Astrocyte (in vitro differentiated cells and primary cell): ENCODE results near the gene SPPL3. TPM values are rescaled to one million over a fixed set of nuclear protein-coding genes. Genes with fewer than 3 reads are reported as not detected.

ENCODE experiments used
- DNase-seq: peaks from one replicate; pipeline ENCODE4 v3.0.0-alpha.2; 2010; ENCODE audit warnings: low read depth
- FAIRE-seq: peaks from 2 replicates; lab custom pipeline; 2011; peaks lifted over from hg19 to GRCh38; lab: Jason Lieb, UNC
- H2AFZ ChIP-seq: 2 replicates; pipeline ENCODE4 v1.6.0; 2012; ENCODE audit warnings: low read depth, low read length, inconsistent platforms
- H3K27ac ChIP-seq: 2 replicates; pipeline ENCODE4 v1.5.1; 2011; ENCODE audit warnings: low read depth, low read length, inconsistent platforms
- H3K27me3 ChIP-seq: 2 replicates; pipeline ENCODE4 v1.6.0; 2011; ENCODE audit warnings: low read length, inconsistent platforms; ENCODE audit not compliant: insufficient read depth
- H3K36me3 ChIP-seq: 2 replicates; pipeline ENCODE4 v1.5.1; 2011; ENCODE audit warnings: low read length, inconsistent platforms; ENCODE audit not compliant: insufficient read depth
- H3K4me1 ChIP-seq: 2 replicates; pipeline ENCODE4 v1.5.1; 2011; ENCODE audit warnings: low read length, inconsistent platforms; ENCODE audit not compliant: insufficient read depth
- H3K4me2 ChIP-seq: 2 replicates; pipeline ENCODE4 v1.6.0; 2012; ENCODE audit warnings: low read length, inconsistent platforms
- H3K4me3 ChIP-seq: 2 replicates; pipeline ENCODE4 v1.5.1; 2011; ENCODE audit warnings: low read depth, mild to moderate bottlenecking, low read length, inconsistent platforms; ENCODE audit not compliant: insufficient read depth
- H3K79me2 ChIP-seq: 2 replicates; pipeline ENCODE4 v1.6.0; 2012; ENCODE audit warnings: mild to moderate bottlenecking, low read length, inconsistent platforms; ENCODE audit not compliant: insufficient read depth
- H3K9ac ChIP-seq: 2 replicates; pipeline ENCODE4 v1.6.0; 2012; ENCODE audit warnings: mild to moderate bottlenecking, low read length, inconsistent platforms
- H3K9me3 ChIP-seq: 2 replicates; pipeline ENCODE4 v1.5.1; 2012; ENCODE audit warnings: low read depth, mild to moderate bottlenecking, low read length, inconsistent platforms; ENCODE audit not compliant: insufficient read depth
- H4K20me1 ChIP-seq: 2 replicates; pipeline ENCODE4 v1.6.0; 2012; ENCODE audit warnings: low read length, inconsistent platforms; ENCODE audit not compliant: insufficient read depth
- H3K27ac Mint-ChIP-seq: one replicate; pipeline ENCODE4 v1.8.0; 2021; ENCODE audit warnings: mild to moderate bottlenecking, mixed read lengths; ENCODE audit not compliant: unreplicated experiment
- H3K27me3 Mint-ChIP-seq: one replicate; pipeline ENCODE4 v1.8.0; 2021; ENCODE audit warnings: low read depth, mixed read lengths; ENCODE audit not compliant: unreplicated experiment
- H3K36me3 Mint-ChIP-seq: one replicate; pipeline ENCODE4 v1.8.0; 2021; ENCODE audit warnings: low read depth, mixed read lengths; ENCODE audit not compliant: unreplicated experiment
- H3K4me1 Mint-ChIP-seq: one replicate; pipeline ENCODE4 v1.8.0; 2021; ENCODE audit warnings: low read depth, mixed read lengths; ENCODE audit not compliant: unreplicated experiment
- H3K4me3 Mint-ChIP-seq: one replicate; pipeline ENCODE4 v1.8.0; 2021; ENCODE audit warnings: mild to moderate bottlenecking, moderate library complexity, mixed read lengths; ENCODE audit not compliant: unreplicated experiment
- H3K9me3 Mint-ChIP-seq: one replicate; pipeline ENCODE4 v1.8.0; 2021; ENCODE audit warnings: mild to moderate bottlenecking, mixed read lengths; ENCODE audit not compliant: unreplicated experiment
- EZH2 ChIP-seq: IDR thresholded peaks from 2 replicates; pipeline ENCODE4 v1.6.1; 2012; ENCODE audit warnings: mild to moderate bottlenecking, low read length, inconsistent platforms; ENCODE audit not compliant: insufficient read depth
- total RNA-seq: library from RNA; stranded (reverse); gene quantifications from 2 replicates; pipeline ENCODE4 v1.2.1, GENCODE V29; 2021
- TF ChIP-seq, protein P1 (sequence below): IDR thresholded peaks from 2 replicates; pipeline ENCODE4 v1.5.1; 2011; ENCODE audit warnings: low read depth, mild to moderate bottlenecking, inconsistent platforms, low read length, moderate library complexity; ENCODE audit not compliant: insufficient read depth

The SPPL3 gene
- total RNA-seq, 1 donor from 2014 or later = 48.3 TPM

DNA sequence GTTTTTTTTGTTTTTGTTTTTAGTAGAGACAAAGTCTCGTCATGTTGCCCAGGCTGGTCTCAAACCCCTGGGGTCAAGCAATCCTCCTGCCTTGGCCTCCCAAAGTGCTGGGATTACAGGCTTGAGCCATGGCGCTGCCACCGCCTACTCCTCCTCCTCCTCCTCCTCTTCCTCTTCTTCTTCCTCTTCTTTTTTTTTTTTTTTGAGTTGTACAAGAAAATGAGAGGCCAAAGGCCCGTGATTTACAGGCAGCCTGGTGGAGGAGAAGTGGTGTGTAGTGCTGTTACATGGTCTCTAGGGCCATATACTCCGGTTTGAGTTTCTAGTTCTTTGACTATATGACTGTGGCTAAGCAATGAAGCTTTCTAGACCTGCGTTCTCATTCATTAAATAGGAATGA lies 29.6 kb upstream of the SPPL3 start:
- H3K36me3 Mint-ChIP-seq = peaks cover 5% of the 10 kb centered on the region
- no peaks in the 10 kb centered on the region for H3K9me3 ChIP-seq
- H3K27me3 Mint-ChIP-seq = peaks cover 13% of the 10 kb centered on the region
- no peak overlapping the region for H3K4me2 ChIP-seq
- DNase-seq (no peak), FAIRE-seq (no peak)
- H3K36me3 ChIP-seq = no peaks in the 10 kb centered on the region
- H3K79me2 ChIP-seq = no peaks in the 10 kb centered on the region
- no peaks in the 10 kb centered on the region for H3K4me1 Mint-ChIP-seq
- H3K4me3 ChIP-seq = no peak overlapping the region
- no peaks in the 10 kb centered on the region for H3K9me3 Mint-ChIP-seq
- H2AFZ ChIP-seq = no peak overlapping the region
- H3K27me3 ChIP-seq = peaks cover 11% of the 10 kb centered on the region
- no peak for TF ChIP-seq EZH2
- TF ChIP-seq, protein P1, sequence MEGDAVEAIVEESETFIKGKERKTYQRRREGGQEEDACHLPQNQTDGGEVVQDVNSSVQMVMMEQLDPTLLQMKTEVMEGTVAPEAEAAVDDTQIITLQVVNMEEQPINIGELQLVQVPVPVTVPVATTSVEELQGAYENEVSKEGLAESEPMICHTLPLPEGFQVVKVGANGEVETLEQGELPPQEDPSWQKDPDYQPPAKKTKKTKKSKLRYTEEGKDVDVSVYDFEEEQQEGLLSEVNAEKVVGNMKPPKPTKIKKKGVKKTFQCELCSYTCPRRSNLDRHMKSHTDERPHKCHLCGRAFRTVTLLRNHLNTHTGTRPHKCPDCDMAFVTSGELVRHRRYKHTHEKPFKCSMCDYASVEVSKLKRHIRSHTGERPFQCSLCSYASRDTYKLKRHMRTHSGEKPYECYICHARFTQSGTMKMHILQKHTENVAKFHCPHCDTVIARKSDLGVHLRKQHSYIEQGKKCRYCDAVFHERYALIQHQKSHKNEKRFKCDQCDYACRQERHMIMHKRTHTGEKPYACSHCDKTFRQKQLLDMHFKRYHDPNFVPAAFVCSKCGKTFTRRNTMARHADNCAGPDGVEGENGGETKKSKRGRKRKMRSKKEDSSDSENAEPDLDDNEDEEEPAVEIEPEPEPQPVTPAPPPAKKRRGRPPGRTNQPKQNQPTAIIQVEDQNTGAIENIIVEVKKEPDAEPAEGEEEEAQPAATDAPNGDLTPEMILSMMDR = no peak
- no peak overlapping the region for H3K27ac Mint-ChIP-seq
- H3K4me3 Mint-ChIP-seq = no peak overlapping the region
- H4K20me1 ChIP-seq = no peaks in the 10 kb centered on the region
- no peak overlapping the region for H3K27ac ChIP-seq
- no peaks in the 10 kb centered on the region for H3K4me1 ChIP-seq
- no peak overlapping the region for H3K9ac ChIP-seq

GRCh38 chr12:120932956-120933526 lies 28.9 kb upstream of the SPPL3 start:
- DNase-seq = no peak
- peaks cover 5% of the 10 kb centered on the region for H3K36me3 Mint-ChIP-seq
- no peak overlapping the region for H3K27ac Mint-ChIP-seq
- peaks cover 11% of the 10 kb centered on the region for H3K27me3 Mint-ChIP-seq
- no peak for TF ChIP-seq EZH2
- TF ChIP-seq, protein P1 = no peak
- Histone ChIP-seq H3K9ac (no peak overlapping the region), H4K20me1 (no peaks in the 10 kb centered on the region), H3K79me2 (no peaks in the 10 kb centered on the region), H3K4me2 (no peak overlapping the region), H3K27ac (no peak overlapping the region), H3K27me3 (peaks cover 11% of the 10 kb centered on the region), H3K36me3 (no peaks in the 10 kb centered on the region), H3K9me3 (no peaks in the 10 kb centered on the region), H2AFZ (no peak overlapping the region), H3K4me3 (no peak overlapping the region), H3K4me1 (no peaks in the 10 kb centered on the region)
- no peak overlapping the region for H3K4me3 Mint-ChIP-seq
- no peak for FAIRE-seq
- no peaks in the 10 kb centered on the region for H3K9me3 Mint-ChIP-seq
- H3K4me1 Mint-ChIP-seq = no peaks in the 10 kb centered on the region

DNA sequence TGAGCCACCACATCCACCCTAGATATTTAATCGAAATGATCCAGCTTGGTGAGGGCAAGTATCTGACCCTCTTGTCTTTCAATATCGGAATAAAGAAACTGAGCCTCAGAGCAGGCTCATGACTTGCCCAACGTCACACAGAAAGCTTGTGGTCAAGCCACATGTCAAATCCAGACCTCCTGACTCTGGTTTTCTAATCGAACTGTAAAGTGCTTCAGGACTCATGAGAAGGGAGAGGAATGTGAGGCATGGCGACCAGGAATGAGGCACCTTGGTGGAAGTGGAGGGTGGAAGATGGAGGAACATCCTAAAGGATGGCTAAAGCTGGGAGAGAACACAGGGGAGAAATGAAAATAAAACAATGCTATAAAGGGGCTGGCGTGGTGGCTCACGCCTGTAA lies 27.9 kb upstream of the SPPL3 start:
- Histone ChIP-seq H3K27me3 (peaks cover 9% of the 10 kb centered on the region), H3K4me3 (no peak overlapping the region), H3K4me1 (no peaks in the 10 kb centered on the region), H4K20me1 (no peaks in the 10 kb centered on the region), H3K27ac (no peak overlapping the region), H3K79me2 (no peaks in the 10 kb centered on the region), H2AFZ (no peak overlapping the region), H3K9me3 (no peaks in the 10 kb centered on the region), H3K36me3 (no peaks in the 10 kb centered on the region), H3K9ac (no peak overlapping the region), H3K4me2 (no peak overlapping the region)
- TF ChIP-seq EZH2 = no peak
- TF ChIP-seq, protein P1 = no peak
- FAIRE-seq (no peak), DNase-seq (no peak)
- Mint-ChIP-seq H3K4me3 (no peak overlapping the region), H3K9me3 (no peaks in the 10 kb centered on the region), H3K4me1 (no peaks in the 10 kb centered on the region), H3K36me3 (peaks cover 5% of the 10 kb centered on the region), H3K27ac (no peak overlapping the region), H3K27me3 (peaks cover 7% of the 10 kb centered on the region)
